ENCODE data around the gene SELENOI.

SELENOI gene

DNA sequence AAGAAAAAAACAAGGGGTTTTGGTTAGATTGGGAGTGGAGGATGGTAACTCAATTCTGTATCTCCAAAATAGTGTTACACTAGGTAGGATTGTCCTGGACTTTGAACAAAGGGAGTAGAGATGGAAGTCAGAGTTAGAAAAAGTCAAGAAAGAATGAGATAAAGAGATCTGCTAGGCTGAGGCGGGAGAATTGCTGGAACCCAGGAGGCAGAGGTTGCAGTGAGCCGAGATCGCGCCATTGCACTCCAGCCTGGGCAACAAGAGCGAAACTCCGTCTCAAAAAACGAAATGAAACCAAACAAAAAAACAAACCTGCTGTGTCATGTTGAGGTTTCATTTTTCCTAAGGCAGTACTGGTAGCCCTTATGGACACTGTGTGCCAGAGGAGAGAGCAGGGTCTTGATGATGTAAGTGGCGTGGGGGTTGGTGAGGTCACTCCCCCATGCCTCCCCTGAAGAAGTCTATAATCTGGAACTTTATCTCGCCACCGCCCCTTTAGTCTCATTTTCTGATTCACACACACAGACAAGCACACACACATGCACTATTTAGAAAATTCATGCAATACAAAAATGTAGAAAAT lies 66.2 kb downstream of the SELENOI start:
- peak; percentile 69 for DNase-seq (ENCODE audit: low spot score)

DNA sequence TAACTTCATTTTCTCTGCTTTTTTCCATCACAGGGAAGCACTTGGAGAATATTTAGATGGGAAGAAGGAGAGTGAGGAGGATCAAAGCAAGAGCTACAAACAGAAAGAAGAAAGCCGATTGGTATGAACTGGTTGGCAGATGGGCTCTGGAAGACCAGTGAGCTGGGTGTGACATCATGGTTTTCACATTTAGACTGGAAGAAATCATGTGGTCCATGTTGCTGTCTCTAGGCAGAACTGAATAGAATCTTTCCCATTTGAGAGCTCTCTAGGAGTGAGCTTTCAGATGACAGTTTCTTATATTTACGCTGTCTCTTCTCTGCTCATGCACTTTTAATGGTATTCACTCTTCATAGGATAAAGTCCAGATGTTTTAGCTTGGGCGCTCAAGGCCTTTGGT lies 68.4 kb downstream of the SELENOI start:
- DNase-seq (ENCODE audit: low spot score) = no peak

DNA sequence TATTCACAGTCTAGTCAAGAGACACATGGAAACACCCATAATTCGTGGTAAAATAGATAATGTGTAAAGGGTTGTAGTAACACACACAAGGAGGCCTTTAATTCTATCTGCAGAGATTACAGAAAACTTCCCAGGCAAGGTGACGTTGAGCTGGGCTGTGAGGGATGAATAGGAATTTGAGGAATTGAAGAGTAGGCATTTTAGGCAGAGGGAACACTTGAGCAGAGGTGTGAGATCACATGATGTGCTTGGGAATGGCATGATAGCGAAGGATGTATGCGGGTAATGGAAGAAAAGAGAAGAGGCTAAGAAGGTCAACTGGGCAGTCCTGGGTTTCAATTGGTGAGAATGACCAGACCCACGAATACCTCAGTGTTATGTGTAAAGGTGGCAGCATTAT lies 76.0 kb downstream of the SELENOI start:
- no peak for DNase-seq (ENCODE audit: low spot score)

DNA sequence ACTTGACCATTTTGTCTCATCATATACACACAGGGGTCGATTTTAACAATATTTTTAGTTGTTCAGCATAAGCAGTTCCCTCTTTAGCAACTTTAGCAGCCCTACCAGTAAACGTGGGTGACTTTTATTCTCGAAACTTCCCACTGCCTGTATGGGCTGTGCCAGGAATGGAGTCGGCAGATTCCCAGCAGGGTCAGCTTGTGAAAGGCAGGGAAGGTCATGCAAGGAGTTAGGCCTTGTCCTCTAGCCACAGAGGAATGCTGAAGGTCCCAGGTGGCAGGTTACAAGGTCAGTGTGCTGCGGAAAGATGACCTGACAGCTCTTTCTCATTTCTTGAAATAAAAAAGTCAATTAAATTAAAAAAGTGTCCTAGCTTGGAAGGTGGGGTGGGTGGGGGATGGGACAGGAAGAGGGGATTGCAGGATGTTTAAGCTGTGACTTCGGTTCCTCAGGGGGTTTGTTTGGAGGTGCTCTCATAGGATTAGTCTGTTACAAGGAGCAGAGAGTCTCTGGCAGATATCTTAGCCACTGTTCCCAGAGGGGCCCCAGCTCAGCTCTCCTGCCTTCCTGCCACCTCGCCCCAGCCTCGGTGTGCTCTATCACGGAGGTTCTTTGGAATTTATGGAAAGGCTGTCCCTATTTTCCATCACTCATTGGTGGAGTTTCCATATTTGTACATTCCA lies 77.1 kb downstream of the SELENOI start:
- DNase-seq (ENCODE audit: low spot score) = no peak

DNA sequence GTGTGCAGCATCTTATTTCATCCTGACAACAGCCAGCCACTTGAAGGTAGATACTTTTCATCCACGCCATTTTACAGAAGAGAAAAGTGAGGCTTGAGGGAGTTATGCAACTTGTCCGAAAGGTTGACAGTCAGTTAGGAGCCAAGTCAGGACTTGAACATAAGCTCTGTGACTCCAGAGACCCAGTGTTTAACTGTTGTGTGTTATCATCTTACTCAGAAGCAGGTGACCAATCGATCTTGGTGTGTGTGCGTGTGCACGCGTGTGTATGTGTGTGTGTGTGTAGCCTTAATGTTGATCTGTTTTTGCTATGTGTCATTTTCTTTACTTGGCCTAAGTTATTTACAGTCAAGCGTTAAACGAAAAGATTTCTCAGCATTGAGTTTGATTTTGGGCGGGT lies 77.8 kb downstream of the SELENOI start:
- DNase-seq (ENCODE audit: low spot score) = no peak

DNA sequence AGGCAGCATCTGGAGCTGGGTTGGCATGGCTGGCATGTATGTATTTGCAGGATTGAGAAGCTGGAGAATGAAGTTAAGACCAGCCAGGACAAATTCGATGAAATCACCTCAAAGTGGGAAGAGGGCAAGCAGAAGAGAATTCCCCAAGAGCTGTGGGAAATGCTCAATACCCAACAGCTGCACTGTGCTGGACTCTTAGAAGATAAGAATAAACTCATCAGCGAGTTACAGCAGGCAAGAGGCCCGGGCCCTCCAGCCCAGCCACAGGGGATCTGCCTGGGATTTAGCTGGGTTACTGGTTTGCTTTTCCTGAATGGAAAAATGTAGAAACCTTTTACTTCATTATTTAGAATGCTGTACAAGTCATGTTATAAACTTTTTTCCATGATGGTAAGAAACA lies 78.3 kb downstream of the SELENOI start:
- DNase-seq (ENCODE audit: low spot score) = no peak

DNA sequence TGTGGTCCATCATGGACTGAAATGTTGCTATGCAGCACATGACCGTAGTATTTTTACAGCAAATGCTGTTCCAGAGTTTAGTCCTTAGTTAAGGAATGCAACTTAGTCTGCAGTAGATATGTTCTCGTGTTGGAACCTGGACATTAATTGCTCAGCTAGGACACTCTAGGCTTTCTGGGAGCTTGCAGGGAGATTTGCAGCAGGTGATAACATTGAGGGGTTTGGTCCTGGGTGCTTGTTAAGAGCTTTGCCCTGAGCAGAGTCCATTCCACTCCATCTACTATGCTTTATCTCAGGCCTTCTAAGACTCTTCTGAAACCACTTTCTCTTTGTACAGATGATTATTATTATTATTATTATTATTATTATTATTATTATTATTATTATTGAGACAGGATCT lies 82.9 kb downstream of the SELENOI start:
- DNase-seq (ENCODE audit: low spot score) = no peak

DNA sequence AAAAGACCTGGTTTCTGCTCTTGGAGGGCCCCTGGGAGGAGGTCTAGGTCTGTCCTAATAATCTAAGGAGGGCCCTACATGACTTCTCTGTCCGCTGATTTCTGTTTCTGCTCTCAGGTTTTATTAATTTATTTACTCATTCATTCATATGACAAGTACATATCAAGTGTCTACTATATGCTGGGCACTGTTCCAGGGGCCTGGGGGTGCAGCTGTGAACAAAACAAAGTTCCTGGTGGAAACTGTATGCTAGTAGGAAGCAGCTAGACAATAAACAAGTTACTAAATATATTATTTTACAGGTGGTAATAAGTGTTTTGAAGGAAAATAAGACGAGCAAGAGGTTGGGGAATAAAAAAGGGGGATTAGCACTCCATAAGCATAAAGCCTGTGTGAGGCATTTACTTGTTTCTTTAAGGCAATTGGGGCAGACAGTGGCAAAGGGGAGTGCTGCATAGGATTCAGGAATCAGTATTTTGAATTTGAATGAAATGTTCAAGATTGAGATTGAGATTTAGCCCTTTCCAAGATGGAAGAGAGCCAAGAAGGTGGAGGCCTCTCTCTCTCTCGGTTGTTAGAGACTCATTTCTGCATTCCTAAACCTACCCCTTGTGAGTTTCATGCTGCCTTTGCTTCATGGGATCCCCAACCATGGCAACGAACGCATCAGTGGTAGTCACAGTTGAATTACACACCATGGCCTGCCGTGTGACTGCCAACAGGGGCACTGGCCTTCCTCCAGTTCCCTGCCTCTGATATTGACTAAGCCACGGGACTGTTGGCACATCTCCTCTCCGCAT lies 84.0 kb downstream of the SELENOI start:
- no peak for DNase-seq (ENCODE audit: low spot score)

DNA sequence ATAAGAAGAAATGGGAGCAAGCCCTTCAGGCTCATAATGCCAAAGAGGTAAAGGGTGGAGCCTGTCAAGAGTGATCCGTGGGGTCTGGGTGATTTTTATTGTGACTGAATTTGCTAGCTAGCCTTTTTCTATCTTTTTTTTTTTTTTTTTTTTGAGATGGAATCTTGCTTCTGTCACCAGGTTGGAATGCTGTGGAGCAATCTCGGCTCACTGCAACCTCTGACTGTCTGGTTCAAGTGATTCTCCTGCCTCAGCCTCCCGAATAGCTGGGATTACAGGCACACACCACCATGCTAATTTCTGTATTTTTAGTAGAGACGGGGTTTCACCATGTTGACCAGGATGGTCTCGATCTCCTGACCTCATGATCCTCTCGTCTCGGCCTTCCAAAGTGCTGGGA lies 84.9 kb downstream of the SELENOI start:
- no peak for DNase-seq (ENCODE audit: low spot score)

DNA sequence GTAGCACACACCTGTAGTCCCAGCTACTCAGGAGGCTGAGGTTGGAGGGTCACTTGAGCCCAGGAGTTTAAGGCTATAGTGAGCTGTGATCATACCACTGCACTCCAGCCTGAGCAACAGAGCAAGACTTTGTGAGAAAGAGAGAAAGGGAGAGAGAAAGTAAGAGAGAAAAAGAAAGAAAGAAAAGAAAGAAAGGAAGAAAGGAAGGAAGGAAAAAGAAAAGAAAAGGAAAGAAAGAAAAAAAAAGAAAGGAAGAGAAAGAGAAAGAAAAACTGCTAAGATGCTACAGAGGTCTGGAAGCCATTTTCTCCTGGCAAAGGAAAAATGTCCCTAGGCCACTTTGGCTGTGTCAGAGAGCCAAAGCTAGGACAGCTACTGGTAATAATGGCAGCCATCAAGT lies 86.4 kb downstream of the SELENOI start:
- no peak for DNase-seq (ENCODE audit: low spot score)

DNA sequence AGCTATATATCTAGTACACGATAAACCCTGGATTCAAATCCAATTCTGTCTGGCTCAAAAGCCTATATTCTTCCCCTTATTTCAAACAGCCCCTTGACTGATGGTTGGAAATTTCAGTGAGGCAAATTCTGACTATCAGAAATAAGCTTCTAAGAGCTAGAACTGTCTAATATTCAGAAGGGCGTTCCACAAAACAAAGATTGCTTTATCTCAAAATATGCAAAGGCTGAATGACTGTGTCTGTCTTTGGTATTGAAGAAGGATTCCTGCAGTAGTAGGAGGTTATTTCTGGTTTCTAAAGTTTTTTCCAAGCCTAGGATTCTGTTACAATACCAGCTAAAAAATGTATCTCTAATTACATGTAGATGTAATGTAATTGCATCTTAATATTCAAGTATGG lies 86.9 kb downstream of the SELENOI start:
- DNase-seq (ENCODE audit: low spot score) = no peak

DNA sequence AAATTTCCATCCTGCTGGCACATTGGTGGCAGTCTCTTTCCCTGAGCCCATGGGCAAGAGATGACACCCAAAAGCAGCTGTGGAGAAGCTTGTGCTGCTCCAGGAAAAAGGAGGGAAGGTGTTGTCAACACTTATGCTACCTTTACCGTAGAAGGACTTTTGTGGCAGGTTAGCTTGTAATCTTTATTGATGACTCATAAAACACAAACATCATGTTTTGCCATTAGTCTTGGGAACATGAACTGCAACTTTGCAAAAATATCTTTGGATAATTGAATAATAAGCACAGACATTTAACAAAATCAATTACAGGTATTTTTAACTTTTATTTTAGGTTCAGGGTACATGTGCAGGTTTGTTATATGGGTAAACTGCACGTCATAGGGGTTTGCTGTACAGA lies 89.2 kb downstream of the SELENOI start:
- no peak for DNase-seq (ENCODE audit: low spot score)

DNA sequence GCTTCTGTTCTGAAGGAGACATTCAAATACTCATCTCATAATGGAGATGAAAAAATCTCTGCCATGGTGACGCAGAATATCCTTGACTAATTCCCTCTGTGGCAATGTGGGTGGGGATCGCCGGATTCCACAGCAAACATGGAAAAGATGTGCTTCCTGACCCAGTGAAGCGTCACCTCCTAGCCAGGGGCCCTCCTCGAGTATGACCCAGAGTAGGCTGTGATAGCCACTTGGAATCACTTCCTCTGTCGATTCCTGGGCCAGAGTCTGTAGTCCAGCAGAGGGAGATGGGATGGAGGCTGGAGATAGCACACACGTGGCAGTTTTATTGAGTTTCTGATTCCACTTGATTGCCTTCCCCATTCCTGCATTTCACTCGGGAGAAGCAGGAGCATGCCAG lies 92.6 kb downstream of the SELENOI start:
- DNase-seq (ENCODE audit: low spot score) = no peak

DNA sequence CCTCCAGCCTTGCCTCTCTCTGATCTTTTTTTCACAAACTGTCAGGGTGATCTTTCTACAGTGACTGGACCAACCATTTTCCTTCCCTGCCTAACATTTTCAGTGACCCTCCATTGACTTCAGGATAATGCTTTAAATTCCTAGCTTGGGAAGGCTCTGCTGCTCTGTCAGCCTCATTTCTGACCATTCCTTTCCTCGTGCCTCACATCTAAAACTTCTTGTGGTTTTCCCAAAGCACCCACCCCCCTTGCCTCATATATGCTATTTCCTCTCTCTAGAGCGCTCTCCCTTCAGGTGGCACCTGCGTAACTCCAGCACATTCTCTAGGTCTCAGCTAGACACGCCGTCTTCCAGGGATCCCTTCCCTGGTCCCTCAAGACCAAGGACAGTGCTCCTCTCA lies 93.0 kb downstream of the SELENOI start:
- no peak for DNase-seq (ENCODE audit: low spot score)

DNA sequence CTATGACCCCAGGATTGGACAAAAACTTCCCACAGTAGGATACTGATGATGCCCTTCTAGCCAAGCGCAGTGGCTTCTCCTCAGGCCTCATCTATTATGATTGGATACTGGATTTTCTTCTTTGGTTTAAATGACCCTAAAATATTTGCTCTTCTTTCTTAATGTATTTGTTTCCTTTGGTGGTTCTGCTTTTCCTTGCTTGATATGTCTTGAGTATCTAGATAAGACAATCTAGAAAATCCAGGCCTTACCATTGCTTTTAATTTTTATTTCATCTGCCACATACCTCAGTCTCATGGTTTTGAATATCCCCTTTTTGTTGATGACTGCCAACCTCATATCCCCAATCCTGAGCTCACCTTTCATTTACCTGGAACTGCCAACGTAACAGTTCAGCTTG lies 96.4 kb downstream of the SELENOI start:
- DNase-seq (ENCODE audit: low spot score) = no peak

DNA sequence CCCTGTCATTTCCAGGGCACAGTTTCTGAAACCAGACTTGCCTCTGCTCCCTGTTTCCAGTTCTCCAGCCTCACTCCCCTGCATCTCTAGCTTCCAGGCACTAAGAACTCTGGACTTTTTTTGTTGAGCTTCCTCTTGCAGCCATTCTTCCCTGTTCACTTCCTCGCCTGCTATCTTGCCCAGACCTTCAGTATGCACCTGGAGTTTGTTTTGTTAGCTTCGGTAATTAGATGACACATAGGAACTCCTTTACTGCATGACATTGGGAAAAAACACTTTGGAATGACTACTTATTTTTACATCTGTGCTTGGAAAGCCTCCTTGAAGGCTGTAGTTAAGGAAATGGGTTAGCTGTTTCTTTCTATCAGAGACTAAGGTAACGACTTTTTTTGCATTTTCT lies 96.8 kb downstream of the SELENOI start:
- no peak for DNase-seq (ENCODE audit: low spot score)

DNA sequence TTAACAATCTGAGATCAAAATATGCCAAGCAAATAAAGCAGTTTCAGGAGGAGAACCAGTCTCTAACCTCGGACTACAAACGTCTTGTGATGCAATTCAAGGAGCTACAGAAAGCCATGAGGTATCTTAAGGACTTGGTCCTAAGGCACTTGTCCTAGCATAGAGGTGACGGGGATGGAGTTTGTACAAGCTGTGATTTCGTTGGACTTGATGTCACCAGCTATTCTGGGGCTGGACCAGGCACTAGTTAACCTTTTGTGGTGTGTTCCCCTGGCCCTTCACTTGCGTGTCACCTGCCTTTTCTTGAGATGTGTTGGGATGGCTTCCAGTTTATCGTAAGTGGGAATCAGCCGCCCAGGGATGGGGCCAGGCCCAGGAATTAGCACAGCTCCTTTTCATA lies 98.3 kb downstream of the SELENOI start:
- DNase-seq (ENCODE audit: low spot score) = no peak
